ENCODE data around the gene CMPK2. TPM values are rescaled to one million over a fixed set of nuclear protein-coding genes. Genes with fewer than 3 reads are reported as not detected.

The CMPK2 gene
- total RNA-seq, 2 experiments from 2014 or later = 84.8 to 91.1 TPM

- ChIA-PET CTCF (no interaction called here), POLR2A (interaction anchor here (0.6 kb wide), 1 partner anchor 113 kb away, joined by 3 read pairs; no protein-coding TSS in a partner anchor)
- Mint-ChIP-seq H3K36me3 (ENCODE audit: low read depth) (no peaks in the 10 kb centered on the region), H3K4me3 (no peak overlapping the region), H3K9me3 (no peaks in the 10 kb centered on the region), H3K27ac (no peak overlapping the region), H3K27me3 (peaks cover 15% of the 10 kb centered on the region), H3K4me1 (no peaks in the 10 kb centered on the region)
- no peak for DNase-seq
Observed at GRCh38 chr2:6819668-6820067, 46.0 kb downstream of the CMPK2 start.

- ChIA-PET POLR2A (no interaction called here), CTCF (no interaction called here)
- no peak overlapping the region for H3K27ac Mint-ChIP-seq
- H3K36me3 Mint-ChIP-seq (ENCODE audit: low read depth) = no peaks in the 10 kb centered on the region
- no peak for DNase-seq
- no peaks in the 10 kb centered on the region for H3K4me1 Mint-ChIP-seq
- no peaks in the 10 kb centered on the region for H3K9me3 Mint-ChIP-seq
- peaks cover 20% of the 10 kb centered on the region for H3K27me3 Mint-ChIP-seq
- H3K4me3 Mint-ChIP-seq = no peak overlapping the region
Observed at GRCh38 chr2:6818012-6818411, 47.7 kb downstream of the CMPK2 start.

GRCh38 chr2:6814869-6815268 lies 50.8 kb downstream of the CMPK2 start:
- no peak for DNase-seq
- no peak overlapping the region for H3K27ac Mint-ChIP-seq
- H3K4me1 Mint-ChIP-seq = no peaks in the 10 kb centered on the region
- POLR2A ChIA-PET = no interaction called here
- H3K36me3 Mint-ChIP-seq (ENCODE audit: low read depth) = no peaks in the 10 kb centered on the region
- CTCF ChIA-PET = no interaction called here
- H3K27me3 Mint-ChIP-seq = peaks cover 22% of the 10 kb centered on the region
- H3K4me3 Mint-ChIP-seq = no peak overlapping the region
- no peaks in the 10 kb centered on the region for H3K9me3 Mint-ChIP-seq

- no peak for DNase-seq
- H3K27ac Mint-ChIP-seq = no peak overlapping the region
Observed at GRCh38 chr2:6814312-6814711, 51.4 kb downstream of the CMPK2 start.

GRCh38 chr2:6813573-6813972 lies 52.1 kb downstream of the CMPK2 start:
- no peaks in the 10 kb centered on the region for H3K36me3 Mint-ChIP-seq (ENCODE audit: low read depth)
- no peak for DNase-seq
- no peaks in the 10 kb centered on the region for H3K4me1 Mint-ChIP-seq
- no peak overlapping the region for H3K4me3 Mint-ChIP-seq
- ChIA-PET POLR2A (no interaction called here), CTCF (no interaction called here)
- H3K27ac Mint-ChIP-seq = no peak overlapping the region
- H3K27me3 Mint-ChIP-seq = peaks cover 22% of the 10 kb centered on the region
- no peaks in the 10 kb centered on the region for H3K9me3 Mint-ChIP-seq

More at GRCh38 chr2:6814312-6814711, 51.4 kb downstream of the CMPK2 start:
- ChIA-PET POLR2A (no interaction called here), CTCF (no interaction called here)
- Mint-ChIP-seq H3K36me3 (ENCODE audit: low read depth) (no peaks in the 10 kb centered on the region), H3K27me3 (peaks cover 22% of the 10 kb centered on the region), H3K4me1 (no peaks in the 10 kb centered on the region), H3K9me3 (no peaks in the 10 kb centered on the region), H3K4me3 (no peak overlapping the region)

- no peaks in the 10 kb centered on the region for H3K9me3 Mint-ChIP-seq
- CTCF ChIA-PET = no interaction called here
- no peak overlapping the region for H3K27ac Mint-ChIP-seq
- DNase-seq = no peak
- no peaks in the 10 kb centered on the region for H3K4me1 Mint-ChIP-seq
- H3K4me3 Mint-ChIP-seq = no peak overlapping the region
- H3K36me3 Mint-ChIP-seq (ENCODE audit: low read depth) = no peaks in the 10 kb centered on the region
- POLR2A ChIA-PET = no interaction called here
- peaks cover 21% of the 10 kb centered on the region for H3K27me3 Mint-ChIP-seq
Observed at GRCh38 chr2:6812857-6813530, 52.7 kb downstream of the CMPK2 start.

GRCh38 chr2:6810961-6811360 lies 54.7 kb downstream of the CMPK2 start:
- no peak overlapping the region for H3K4me3 Mint-ChIP-seq
- H3K4me1 Mint-ChIP-seq = no peaks in the 10 kb centered on the region
- peaks cover 18% of the 10 kb centered on the region for H3K27me3 Mint-ChIP-seq
- DNase-seq = no peak
- H3K27ac Mint-ChIP-seq = no peak overlapping the region
- ChIA-PET POLR2A (no interaction called here), CTCF (no interaction called here)
- no peaks in the 10 kb centered on the region for H3K36me3 Mint-ChIP-seq (ENCODE audit: low read depth)
- no peaks in the 10 kb centered on the region for H3K9me3 Mint-ChIP-seq

- ChIA-PET POLR2A (no interaction called here), CTCF (no interaction called here)
- Mint-ChIP-seq H3K27ac (no peak overlapping the region), H3K4me1 (no peaks in the 10 kb centered on the region), H3K27me3 (peaks cover 24% of the 10 kb centered on the region), H3K4me3 (no peak overlapping the region), H3K36me3 (ENCODE audit: low read depth) (no peaks in the 10 kb centered on the region), H3K9me3 (no peaks in the 10 kb centered on the region)
- no peak for DNase-seq
Observed at GRCh38 chr2:6808426-6808825, 57.3 kb downstream of the CMPK2 start.

- H3K4me3 Mint-ChIP-seq = no peak overlapping the region
- no peaks in the 10 kb centered on the region for H3K9me3 Mint-ChIP-seq
- peaks cover 30% of the 10 kb centered on the region for H3K27me3 Mint-ChIP-seq
Observed at GRCh38 chr2:6806604-6807003, 59.1 kb downstream of the CMPK2 start.

GRCh38 chr2:6800553-6800952 lies 65.2 kb downstream of the CMPK2 start:
- Mint-ChIP-seq H3K27ac (no peak overlapping the region), H3K36me3 (ENCODE audit: low read depth) (no peaks in the 10 kb centered on the region), H3K27me3 (peaks cover 29% of the 10 kb centered on the region), H3K4me1 (no peaks in the 10 kb centered on the region), H3K4me3 (no peak overlapping the region), H3K9me3 (no peaks in the 10 kb centered on the region)
- ChIA-PET POLR2A (no interaction called here), CTCF (no interaction called here)
- DNase-seq = no peak

More at GRCh38 chr2:6806604-6807003, 59.1 kb downstream of the CMPK2 start:
- POLR2A ChIA-PET = no interaction called here
- Mint-ChIP-seq H3K4me1 (no peaks in the 10 kb centered on the region), H3K27ac (no peak overlapping the region), H3K36me3 (ENCODE audit: low read depth) (no peaks in the 10 kb centered on the region)
- no peak for DNase-seq
- CTCF ChIA-PET = no interaction called here

Other genes starting within 250 kb of the CMPK2 start
- 100 to 1,000 TPM; 119 to 120 TPM for gene RSAD2, start 11.9 kb upstream of the CMPK2 start, total RNA-seq
- 10 to 100 TPM; 20.0 to 21.0 TPM for gene RNF144A, start 51.5 kb upstream of the CMPK2 start, total RNA-seq